HepG2 (cell line): ENCODE results near the gene DIPK1B. TPM values are rescaled to one million over a fixed set of nuclear protein-coding genes. Genes with fewer than 3 reads are reported as not detected.

Experiments used
- ATAC-seq: fragments of 200-7000 bp; cut with Tn5 transposase; 3 replicates; pipeline ENCODE4 v1.9.1; 2020; ENCODE audit warnings: mild to moderate bottlenecking, moderate library complexity
- BruUV-seq: library from RNA; stranded (reverse); fragments of 400-500 nt; replicated peaks from 2 replicates; lab custom pipeline; 2021; lab: Mats Ljungman, UMichigan
- CTCF ChIA-PET: fragments of 300-600 bp; formaldehyde crosslinking; extraction: SDS; loops from one replicate; lab custom pipeline; 2021; ENCODE audit warnings: low total read pairs, inconsistent platforms, low intra/inter-chr PET ratio; lab: Yijun Ruan, JAX
- POLR2A ChIA-PET: fragments of 350-600 bp; sonication (Branson Sonifier 250); formaldehyde crosslinking; loops from one replicate; lab custom pipeline; 2020; ENCODE audit warnings: antibody characterized with exemption, inconsistent platforms; lab: Yijun Ruan, JAX
- DNase-seq: peaks from one replicate; pipeline ENCODE4 v3.0.0-alpha.2; 2015; ENCODE audit warnings: low spot score
- FAIRE-seq: peaks from 3 replicates; lab custom pipeline; 2011; peaks lifted over from hg19 to GRCh38; lab: Jason Lieb, UNC
- H2AFZ ChIP-seq: one replicate; pipeline ENCODE4 v1.6.1; 2011; ENCODE audit warnings: low read length, inconsistent platforms
- H3K27ac ChIP-seq: fragments of 300-600 bp; 3 replicates; pipeline ENCODE4 v1.8.0; 2011; ENCODE audit warnings: mixed run types, mild to moderate bottlenecking, mixed read lengths, low read length, inconsistent platforms; ENCODE audit not compliant: insufficient read depth; ENCODE audit errors: extremely low read length
- H3K27me3 ChIP-seq, 2 experiments: fragments of 200-600 bp in 1 of 2; 2 replicates in 1 of 2; 3 replicates in 1 of 2; pipeline versions ENCODE4 v1.6.0 to v1.8.0; 2011; ENCODE audit warnings: low read length in 2 of 2, mild to moderate bottlenecking in 2 of 2, moderate library complexity in 2 of 2, inconsistent platforms in 1 of 2; ENCODE audit not compliant: insufficient read depth in 2 of 2, control insufficient read depth in 1 of 2
- H3K36me3 ChIP-seq, 2 experiments: fragments of 200-600 bp in 1 of 2; replicated peaks in 1 of 2; 2 replicates in 1 of 2; 3 replicates in 1 of 2; pipeline versions ENCODE4 v1.5.1 to v1.8.0; 2011; ENCODE audit warnings: low read length in 2 of 2, inconsistent platforms in 1 of 2; ENCODE audit not compliant: insufficient read depth in 2 of 2, control insufficient read depth in 1 of 2
- H3K4me1 ChIP-seq: 2 replicates; pipeline ENCODE4 v1.5.1; 2012; ENCODE audit warnings: low read length, inconsistent platforms; ENCODE audit not compliant: insufficient read depth
- H3K4me2 ChIP-seq: 2 replicates; pipeline ENCODE4 v1.6.0; 2011; ENCODE audit warnings: low read depth, low read length, inconsistent platforms
- H3K4me3 ChIP-seq, 3 experiments: fragments of 200-600 bp in 1 of 3; sonication (generic), shearing (Covaris generic) in 1 of 3; replicated peaks in 1 of 3; 2 replicates each; pipeline ENCODE4 v1.5.1; 2011 to 2016; ENCODE audit warnings: low read length in 3 of 3, inconsistent platforms in 2 of 3, low read depth in 2 of 3, mild to moderate bottlenecking in 2 of 3, control low read depth in 1 of 3, mixed read lengths in 1 of 3; ENCODE audit not compliant: insufficient read depth in 1 of 3
- H3K79me2 ChIP-seq: one replicate; pipeline ENCODE4 v1.6.1; 2011; ENCODE audit warnings: low read length, inconsistent platforms; ENCODE audit not compliant: insufficient read depth
- H3K9ac ChIP-seq: 2 replicates; pipeline ENCODE4 v1.6.0; 2011; ENCODE audit warnings: mild to moderate bottlenecking, low read depth, low read length, inconsistent platforms; ENCODE audit not compliant: insufficient read depth
- H3K9me3 ChIP-seq: 2 replicates; pipeline ENCODE4 v1.5.1; 2012; ENCODE audit warnings: mild to moderate bottlenecking, low read length
- H4K20me1 ChIP-seq: 2 replicates; pipeline ENCODE4 v1.6.0; 2011; ENCODE audit warnings: inconsistent platforms, mild to moderate bottlenecking, low read length, moderate library complexity; ENCODE audit not compliant: insufficient read depth
- CEBPG ChIP-seq: IDR thresholded peaks from 2 replicates; pipeline ENCODE4 v1.6.1; 2016
- EED ChIP-seq: sonication (generic); formaldehyde crosslinking; IDR thresholded peaks from 2 replicates; pipeline ENCODE4 v1.5.0; 2020; ENCODE audit warnings: mild to moderate bottlenecking, missing genetic modification reagents
- NONO ChIP-seq, 2 experiments: fragments of 450-650 bp in 1 of 2; sonication (generic) in 1 of 2; formaldehyde crosslinking in 1 of 2; IDR thresholded peaks in 1 of 2; conservative IDR thresholded peaks in 1 of 2; 2 replicates each; pipeline versions ENCODE4 v1.6.1 to v1.8.0; 2017 to 2022; ENCODE audit warnings: mild to moderate bottlenecking in 1 of 2, missing genetic modification reagents in 1 of 2, moderate library complexity in 1 of 2
- PLSCR1 ChIP-seq: sonication (generic); formaldehyde crosslinking; IDR thresholded peaks from 2 replicates; pipeline ENCODE4 v1.5.0; 2020; ENCODE audit warnings: missing genetic modification reagents, mild to moderate bottlenecking, borderline replicate concordance
- RBM22 ChIP-seq: fragments of 200-400 bp; formaldehyde crosslinking; optimal IDR thresholded peaks from 2 replicates; pipeline ENCODE3; 2017; ENCODE audit warnings: mild to moderate bottlenecking, low read length, moderate library complexity
- SIX1 ChIP-seq: sonication (generic); formaldehyde crosslinking; IDR thresholded peaks from 2 replicates; pipeline ENCODE4 v1.4.0; 2020; ENCODE audit warnings: missing genetic modification reagents, borderline replicate concordance
- ZNF264 ChIP-seq: sonication (generic); formaldehyde crosslinking; IDR thresholded peaks from 2 replicates; pipeline ENCODE4 v1.4.0; 2020; ENCODE audit warnings: missing genetic modification reagents
- ZNF34 ChIP-seq: sonication (generic); formaldehyde crosslinking; IDR thresholded peaks from 2 replicates; pipeline ENCODE4 v1.4.0; 2020; ENCODE audit warnings: mild to moderate bottlenecking, missing genetic modification reagents, borderline replicate concordance
- ZNF615 ChIP-seq: sonication (generic); formaldehyde crosslinking; IDR thresholded peaks from 2 replicates; pipeline ENCODE4 v1.5.0; 2020; ENCODE audit warnings: mild to moderate bottlenecking, missing genetic modification reagents, borderline replicate concordance
- ZNF616 ChIP-seq: sonication (generic); formaldehyde crosslinking; IDR thresholded peaks from 2 replicates; pipeline ENCODE4 v1.5.0; 2020; ENCODE audit warnings: low read depth, mild to moderate bottlenecking, missing genetic modification reagents
- ZNF816 ChIP-seq: sonication (generic); formaldehyde crosslinking; IDR thresholded peaks from 2 replicates; pipeline ENCODE4 v1.8.0; 2022; ENCODE audit warnings: missing genetic modification reagents, mild to moderate bottlenecking, borderline replicate concordance
- WGBS: methylation state at CpG from one replicate; pipeline ENCODE4 v1.1.6; 2017; ENCODE audit warnings: low lambda C conversion rate; 5-methylcytosine and 5-hydroxymethylcytosine counted together
- in situ Hi-C: cut with HindIII; loops from 2 replicates; pipeline ENCODE4 v1.10.0; 2017; ENCODE audit warnings: low pct_unique_long_range_greater_than_20kb; ENCODE audit not compliant: extremely low pct_ligation_motif_present
- intact Hi-C: fragments of 100-400 bp; cut with micrococcal nuclease; formaldehyde crosslinking; loops from one replicate; pipeline ENCODE4 v1.10.0; 2022; ENCODE audit not compliant: unreplicated experiment
- polyA plus RNA-seq, 8 experiments: library from polyadenylated mRNA; depleted of rRNA in 3 of 8; stranded (reverse) in 7 of 8; unstranded in 1 of 8; fragments of >200 nt; fragmentation: Illumina TruSeq in 4 of 8; extraction: Trizol in 4 of 8; gene quantifications; 2 replicates each; pipeline versions ENCODE4 v1.2.1 to v1.2.3, GENCODE V29; 2011 to 2016; ENCODE audit warnings: low read depth in 4 of 8, missing spikeins in 1 of 8, mixed read lengths in 1 of 8; ENCODE audit not compliant: insufficient read depth in 1 of 8
- total RNA-seq, 5 experiments: library from RNA; depleted of rRNA; stranded (reverse); fragments of >200 nt; fragmentation: Illumina TruSeq; extraction: Trizol; gene quantifications; 2 replicates each; pipeline ENCODE4 v1.2.3, GENCODE V29; 2016; ENCODE audit warnings: low read depth in 1 of 5

The DIPK1B gene
- total and polyA plus RNA-seq, 2 of the 13 experiments (the other 11 are each of a cell fraction or from before 2014, with no cell fraction given), result 0.18 to 3.9 TPM

- FAIRE-seq, result no peak
- no peak for DNase-seq
- in situ Hi-C loops (no loop called here), intact Hi-C loops (no loop called here)
- Histone ChIP-seq H3K9me3 (no peaks in the 10 kb centered on the region), H4K20me1 (no peaks in the 10 kb centered on the region), H3K79me2 (no peaks in the 10 kb centered on the region), H3K36me3 (no peaks in the 10 kb centered on the region), H3K4me3 (no peak overlapping the region), H3K4me1 (peaks cover 55% of the 10 kb centered on the region), H3K4me2 (no peak overlapping the region), H3K27me3 (peaks cover 3 to 35% of the 10 kb centered on the region in 2 experiments), H3K9ac (no peak overlapping the region), H2AFZ (no peak overlapping the region), H3K27ac (no peak overlapping the region)
- POLR2A ChIA-PET, result no interaction called here
- CTCF ChIA-PET, result no interaction called here
- TF ChIP-seq EED (no peak), ZNF34 (CRISPR knock-in tag) (no peak), PLSCR1 (no peak), RBM22 (no peak), CEBPG (CRISPR knock-in tag) (no peak), SIX1 (CRISPR knock-in tag) (no peak), ZNF264 (CRISPR knock-in tag) (no peak), ZNF816 (CRISPR knock-in tag) (no peak), NONO (IDR thresholded peaks at IDR 0.05) (no peak), NONO (CRISPR knock-in tag; conservative IDR thresholded peaks at IDR 0.05) (no peak), ZNF616 (no peak), ZNF615 (CRISPR knock-in tag) (no peak)
- no TSS peak for BruUV-seq
- 67% methylated on average over 4 of the region's 14 CpGs for WGBS
- ATAC-seq, result no peak
Observed at GRCh38 chr9:136683755-136684154, 28.6 kb upstream of the DIPK1B start.
